NCI-H526 treated with DMSO at 0.1 percent for 48 hours (cell line): ENCODE measurements around the gene CACNA2D3.
"Not testable (repeated sequence)": the region's sequence is repeated elsewhere in the genome, so short reads cannot be mapped to it uniquely, and the experiment has no call there.

ENCODE experiments used
- DNase-seq: peaks from one replicate; lab custom pipeline; 2025; lab: John Stamatoyannopoulos, UW

Gene CACNA2D3

DNA sequence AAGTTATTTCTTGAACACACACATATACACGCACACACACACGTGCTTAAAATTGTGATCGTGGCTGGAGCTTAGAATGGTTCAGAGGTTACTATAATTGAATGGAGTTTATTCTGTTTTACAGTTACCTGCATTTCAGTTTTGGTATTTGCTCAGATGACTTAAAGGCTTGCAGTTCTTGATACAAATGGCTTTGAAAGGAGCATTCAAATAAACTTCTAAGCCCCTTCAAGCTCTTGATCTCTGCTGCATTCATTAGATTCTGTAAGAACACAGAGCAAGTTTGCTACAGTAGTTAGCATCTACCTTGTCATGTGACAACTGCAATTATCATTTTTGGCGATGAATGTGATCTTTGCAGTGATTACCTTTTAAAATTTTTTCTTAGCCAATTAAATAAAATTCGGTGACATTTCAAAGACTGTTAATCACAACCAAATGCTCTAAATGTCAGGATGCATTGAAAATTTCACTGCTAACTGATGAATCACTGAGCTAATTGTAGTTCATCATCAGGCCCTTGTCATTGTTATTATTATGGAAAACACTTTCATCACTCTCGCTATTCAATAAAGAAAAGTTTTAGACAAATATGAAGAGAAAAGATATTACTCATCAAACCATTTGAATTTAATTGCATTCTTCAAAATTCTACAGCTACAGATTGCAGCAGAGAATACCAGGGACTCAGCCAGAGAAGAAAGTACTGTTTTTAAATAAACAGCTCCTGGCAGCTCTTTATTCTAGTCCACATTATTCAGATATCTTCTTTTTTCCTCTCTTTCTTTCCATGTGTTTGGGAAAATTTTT, 509.4 kb downstream of the CACNA2D3 start:
- DNase-seq, result no peak

- no peak for DNase-seq
These were observed 509.9 kb downstream of the CACNA2D3 start for GRCh38 chr3:54632326-54632665.

GRCh38 chr3:54632834-54633233, 510.5 kb downstream of the CACNA2D3 start:
- no peak for DNase-seq

GRCh38 chr3:54633444-54634121, 511.2 kb downstream of the CACNA2D3 start:
- DNase-seq, result no peak

DNA sequence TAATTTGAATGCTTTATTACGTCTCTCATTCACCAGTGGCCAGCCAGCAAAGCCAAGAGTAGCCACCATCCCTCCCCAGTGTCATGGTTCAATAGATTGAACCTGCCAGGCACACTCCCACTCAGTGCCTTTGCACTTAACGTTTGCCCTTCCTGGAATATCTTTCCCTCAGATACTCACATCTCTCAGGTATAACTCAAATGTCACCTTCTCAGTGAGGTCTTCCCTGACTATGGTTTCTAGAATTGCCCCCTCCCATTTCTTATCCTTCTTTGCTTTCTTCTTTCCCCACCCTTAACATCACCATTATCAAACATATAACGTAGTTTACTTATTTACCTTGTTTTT, 511.7 kb downstream of the CACNA2D3 start:
- DNase-seq, result no peak

DNA sequence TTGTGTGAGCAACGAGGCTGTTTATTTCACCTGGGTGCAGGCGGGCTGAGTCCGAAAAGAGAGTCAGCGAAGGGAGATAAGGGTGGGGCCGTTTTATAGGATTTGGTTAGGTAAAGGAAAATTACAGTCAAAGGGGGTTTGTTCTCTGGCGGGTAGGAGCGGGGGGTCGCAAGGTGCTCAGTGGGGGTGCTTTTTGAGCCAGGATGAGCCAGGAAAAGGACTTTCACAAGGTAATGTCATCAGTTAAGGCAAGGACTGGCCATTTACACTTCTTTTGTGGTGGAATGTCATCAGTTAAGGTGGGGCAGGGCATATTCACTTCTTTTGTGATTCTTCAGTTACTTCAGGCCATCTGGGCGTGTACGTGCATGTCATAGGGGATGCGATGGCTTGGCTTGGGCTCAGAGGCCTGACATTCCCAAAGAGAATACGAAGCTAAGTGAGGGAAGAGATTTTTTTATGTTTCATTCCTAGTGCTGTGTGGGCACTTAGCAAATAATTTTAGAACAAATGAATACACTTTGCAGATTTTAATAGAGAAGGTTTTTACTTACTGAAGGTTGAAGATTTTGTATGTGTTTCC, 517.5 kb downstream of the CACNA2D3 start:
- not testable (repeated sequence) for DNase-seq

DNA sequence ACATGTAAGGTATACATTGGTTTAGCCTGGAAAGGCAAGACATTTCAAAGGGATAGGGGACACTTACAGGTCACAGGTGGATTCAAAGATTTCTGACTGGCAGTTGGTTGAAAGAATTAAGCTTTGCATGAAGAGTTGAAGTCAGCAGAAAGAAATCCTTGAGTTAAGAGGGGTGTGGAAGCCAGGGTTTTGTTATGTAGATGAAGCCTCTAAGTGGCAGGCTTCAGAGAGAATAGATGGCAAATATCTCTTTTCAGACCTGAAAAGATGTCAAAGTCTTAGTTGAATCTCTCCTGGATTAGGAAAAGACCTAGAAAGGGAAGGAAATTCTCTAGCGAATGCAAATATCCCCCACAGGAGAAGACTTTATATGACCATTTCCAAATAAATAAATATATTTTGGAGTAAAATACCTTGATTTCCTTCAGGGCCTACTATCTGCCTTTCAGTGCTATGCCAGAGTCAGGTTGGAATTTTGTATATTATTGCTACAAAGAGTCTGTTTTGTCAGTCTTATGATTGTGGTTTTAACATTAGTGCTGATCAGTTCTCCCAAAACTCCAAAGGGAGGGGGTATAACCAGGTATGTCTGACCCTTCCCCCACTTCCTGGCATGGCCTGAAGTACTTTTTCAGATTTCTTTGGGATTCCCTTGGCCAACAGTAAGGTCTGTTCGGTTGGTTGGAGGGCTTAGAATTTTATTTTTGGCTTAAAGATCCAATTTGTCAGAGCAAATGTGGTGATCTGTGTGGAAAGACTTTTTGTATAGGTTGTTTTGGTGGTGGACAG, 519.1 kb downstream of the CACNA2D3 start:
- no peak for DNase-seq

DNA sequence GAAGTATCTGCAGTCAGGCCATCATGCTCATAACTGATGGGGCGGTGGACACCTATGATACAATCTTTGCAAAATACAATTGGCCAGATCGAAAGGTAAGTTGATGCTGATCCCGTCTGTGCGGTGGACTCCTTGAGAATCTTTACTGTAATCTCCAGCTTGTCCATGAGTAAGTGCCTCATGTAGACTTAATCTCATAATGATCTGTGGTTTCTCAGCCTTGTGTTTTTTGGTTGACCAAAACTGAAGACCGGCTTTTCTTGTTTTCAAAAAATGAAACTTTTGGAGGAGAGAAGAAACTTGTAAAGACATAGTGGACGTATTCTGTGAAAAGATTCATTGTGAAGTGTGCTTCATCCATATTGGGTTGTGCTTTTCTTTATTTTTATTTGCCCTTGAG, 519.8 kb downstream of the CACNA2D3 start:
- no peak for DNase-seq

GRCh38 chr3:54647721-54648120, 525.4 kb downstream of the CACNA2D3 start:
- DNase-seq, result no peak

GRCh38 chr3:54649551-54649950, 527.2 kb downstream of the CACNA2D3 start:
- DNase-seq, result no peak

- DNase-seq, result no peak
These were observed 531.3 kb downstream of the CACNA2D3 start for GRCh38 chr3:54653456-54654195.

DNA sequence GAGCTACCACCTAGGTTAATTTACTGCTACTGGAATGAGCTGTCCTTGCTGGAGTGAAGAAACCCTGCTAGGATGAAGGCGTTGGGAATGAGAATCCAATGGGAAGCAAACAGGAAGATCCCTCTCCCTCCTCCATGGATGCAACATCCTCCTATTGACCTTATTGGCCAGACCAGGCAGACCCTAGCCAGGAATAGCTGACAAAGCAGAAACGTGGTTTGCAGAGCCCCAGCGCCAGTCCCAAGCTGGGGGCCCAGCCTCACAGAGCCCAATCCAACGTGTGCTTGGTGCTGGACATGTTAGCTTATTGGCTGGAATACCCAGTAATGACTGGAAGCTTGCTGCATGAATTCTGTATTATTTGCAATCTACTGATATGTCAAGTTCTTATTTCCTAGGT, 532.4 kb downstream of the CACNA2D3 start:
- no peak for DNase-seq

- DNase-seq, result no peak
These were observed 537.0 kb downstream of the CACNA2D3 start for GRCh38 chr3:54659347-54659746.

GRCh38 chr3:54660714-54661132, 538.4 kb downstream of the CACNA2D3 start:
- no peak for DNase-seq

- DNase-seq, result no peak
These were observed 538.8 kb downstream of the CACNA2D3 start for GRCh38 chr3:54661151-54661550.

GRCh38 chr3:54663501-54664011, 541.2 kb downstream of the CACNA2D3 start:
- DNase-seq, result no peak

DNA sequence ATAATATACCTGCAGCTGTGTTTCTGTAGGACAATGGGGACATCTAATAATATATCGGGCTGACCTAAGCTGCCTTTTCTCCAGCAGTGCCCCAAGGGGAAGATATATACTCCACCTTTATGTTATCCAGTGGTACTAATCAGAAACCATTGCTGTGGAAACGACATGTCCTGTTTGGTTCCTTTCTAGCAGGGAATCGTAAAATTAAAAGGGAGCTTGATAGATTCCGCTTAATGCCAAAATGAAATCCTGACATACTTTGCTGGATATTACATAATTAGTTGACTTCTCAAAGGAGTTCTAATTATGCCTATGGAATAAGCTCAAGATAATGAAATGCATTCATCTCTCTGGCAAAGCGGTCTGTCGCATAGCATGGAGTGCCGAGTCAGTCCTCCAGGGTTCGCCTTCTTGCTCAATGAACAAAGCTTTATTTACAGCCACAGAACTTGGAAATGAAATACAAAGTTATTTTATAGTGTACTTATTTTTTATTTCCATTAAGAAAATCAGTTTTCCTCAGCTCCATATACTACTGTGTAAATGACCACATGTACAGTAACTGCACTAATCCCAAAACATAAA, 542.8 kb downstream of the CACNA2D3 start:
- no peak for DNase-seq

DNA sequence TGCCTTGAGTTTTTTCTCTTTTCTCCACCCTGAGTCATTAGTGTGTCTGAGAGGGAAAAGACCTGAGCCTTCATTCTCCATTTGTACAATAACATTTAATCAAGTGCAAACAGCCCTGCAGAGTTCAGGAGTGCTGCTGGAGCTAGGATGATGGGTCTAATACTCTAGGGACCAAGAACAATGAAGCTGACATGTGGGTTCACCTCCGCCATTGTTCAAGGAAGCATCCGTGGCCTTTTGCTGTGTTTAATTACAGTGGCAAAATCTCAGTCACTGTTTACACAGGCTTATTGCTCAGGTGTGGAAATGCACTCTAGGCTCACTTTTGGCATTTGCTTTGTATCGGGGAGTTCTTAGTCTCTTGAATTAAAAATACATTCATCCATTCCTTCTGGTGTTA, 545.9 kb downstream of the CACNA2D3 start:
- no peak for DNase-seq

- DNase-seq, result no peak
These were observed 548.0 kb downstream of the CACNA2D3 start for GRCh38 chr3:54670201-54671000.

GRCh38 chr3:54671511-54671910, 549.2 kb downstream of the CACNA2D3 start:
- no peak for DNase-seq
